Islet of Langerhans (tissue), 1 donor: Measurements from ENCODE around the gene DEPDC5.
A peak's percentile ranks its signal among the peaks of the same experiment; 100 is the strongest.

ENCODE experiments used
- FAIRE-seq: peaks from one replicate; lab custom pipeline; 2011; peaks lifted over from hg19 to GRCh38; lab: Jason Lieb, UNC

Gene DEPDC5

GRCh38 chr22:31926024-31926423 lies 172.2 kb downstream of the DEPDC5 start:
- no peak for FAIRE-seq

DNA sequence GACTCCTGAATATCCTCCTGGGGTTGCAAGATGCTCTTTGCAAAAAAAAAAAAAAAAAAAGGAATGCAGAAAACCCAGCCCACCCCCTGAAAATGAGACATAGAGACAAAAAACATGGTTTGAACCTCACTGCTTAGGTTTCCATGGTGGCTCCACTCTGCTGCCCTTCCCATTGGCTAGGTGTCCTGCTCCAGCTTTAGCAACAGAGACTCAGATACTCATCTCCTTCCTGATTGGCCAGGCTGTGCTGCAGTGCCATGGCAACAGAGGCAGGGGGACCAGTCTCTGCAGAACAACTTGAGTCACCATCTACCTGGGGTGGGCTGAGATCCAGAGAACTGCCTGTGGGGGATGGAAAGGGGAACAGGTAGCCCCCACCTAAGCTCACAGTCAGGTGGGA lies 173.2 kb downstream of the DEPDC5 start:
- FAIRE-seq, result no peak

- FAIRE-seq, result no peak
Observed at GRCh38 chr22:31927562-31927961, 173.7 kb downstream of the DEPDC5 start.

DNA sequence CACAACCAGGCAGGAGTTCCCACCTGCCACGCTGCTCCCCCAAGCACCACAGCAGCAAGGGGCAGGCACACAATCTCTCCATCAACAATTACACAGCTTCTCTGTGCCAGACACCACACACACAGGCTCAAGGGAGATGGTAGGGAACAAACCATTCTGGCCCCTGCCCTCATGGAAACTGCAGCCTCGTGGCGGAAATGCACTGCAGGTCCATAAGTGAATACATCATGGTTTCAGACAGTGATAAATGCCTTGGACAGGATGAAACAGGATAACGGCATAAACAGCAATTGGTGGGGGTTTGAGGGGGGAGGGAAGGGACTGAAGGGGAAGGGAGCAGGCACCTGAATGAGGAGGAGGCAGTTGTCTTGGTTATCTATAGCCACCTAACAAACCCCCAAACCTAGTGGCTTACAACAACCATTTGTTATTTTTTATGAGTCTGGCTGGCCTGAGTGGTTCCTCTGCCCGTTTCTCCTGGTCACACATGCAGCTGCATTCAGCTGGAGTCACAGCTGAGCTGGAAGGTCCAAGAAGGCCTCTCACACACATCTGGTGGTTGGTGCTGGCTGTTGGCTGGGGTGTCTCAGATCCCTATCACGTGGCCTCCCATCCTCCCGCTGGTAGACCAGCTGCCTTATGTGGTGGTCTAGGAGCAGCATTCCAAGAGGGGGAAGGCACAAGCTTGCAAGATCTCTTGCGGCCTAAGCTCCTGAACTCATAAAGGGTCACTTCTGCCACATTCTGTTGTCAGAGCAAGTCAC lies 175.5 kb downstream of the DEPDC5 start:
- FAIRE-seq, result no peak

DNA sequence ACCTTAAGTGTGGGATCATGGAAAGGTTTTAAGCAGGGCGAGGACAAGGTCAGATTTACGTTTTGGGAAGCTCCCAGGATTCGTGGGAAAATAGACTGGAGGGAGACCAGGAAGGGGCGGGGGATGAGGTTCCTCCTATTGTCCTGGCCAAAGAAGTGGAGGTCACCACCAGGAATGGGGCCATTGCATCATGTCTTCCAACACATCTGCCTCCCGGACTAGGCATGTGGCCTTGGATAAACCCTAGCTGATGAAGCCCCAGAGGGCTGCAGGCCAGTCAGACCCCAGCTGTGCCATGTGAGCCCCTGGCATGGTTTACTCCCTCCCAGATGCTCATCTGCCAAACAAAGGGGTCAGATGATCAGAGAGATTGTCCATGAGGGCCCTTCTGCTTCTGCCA lies 179.0 kb downstream of the DEPDC5 start:
- no peak for FAIRE-seq

DNA sequence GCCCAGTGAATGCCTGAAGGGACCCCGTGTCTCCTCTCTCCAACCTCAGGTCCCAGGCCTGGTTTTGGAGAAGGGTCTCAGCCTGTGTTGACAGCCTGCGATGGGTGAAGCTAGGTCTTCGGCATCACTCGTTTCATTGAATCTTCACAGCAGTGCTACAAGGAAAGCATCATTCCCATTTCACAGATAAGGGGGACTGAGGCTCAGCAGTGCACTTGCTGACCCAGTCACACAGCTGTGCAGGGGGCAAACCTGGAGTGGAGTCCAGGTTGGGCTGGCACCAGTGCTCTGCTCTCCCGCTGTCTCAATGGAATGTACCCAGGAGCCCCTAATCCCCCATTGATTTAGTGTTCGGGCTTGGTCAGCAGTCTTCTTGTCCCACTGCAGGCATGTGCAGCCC lies 179.6 kb downstream of the DEPDC5 start:
- FAIRE-seq, result no peak

DNA sequence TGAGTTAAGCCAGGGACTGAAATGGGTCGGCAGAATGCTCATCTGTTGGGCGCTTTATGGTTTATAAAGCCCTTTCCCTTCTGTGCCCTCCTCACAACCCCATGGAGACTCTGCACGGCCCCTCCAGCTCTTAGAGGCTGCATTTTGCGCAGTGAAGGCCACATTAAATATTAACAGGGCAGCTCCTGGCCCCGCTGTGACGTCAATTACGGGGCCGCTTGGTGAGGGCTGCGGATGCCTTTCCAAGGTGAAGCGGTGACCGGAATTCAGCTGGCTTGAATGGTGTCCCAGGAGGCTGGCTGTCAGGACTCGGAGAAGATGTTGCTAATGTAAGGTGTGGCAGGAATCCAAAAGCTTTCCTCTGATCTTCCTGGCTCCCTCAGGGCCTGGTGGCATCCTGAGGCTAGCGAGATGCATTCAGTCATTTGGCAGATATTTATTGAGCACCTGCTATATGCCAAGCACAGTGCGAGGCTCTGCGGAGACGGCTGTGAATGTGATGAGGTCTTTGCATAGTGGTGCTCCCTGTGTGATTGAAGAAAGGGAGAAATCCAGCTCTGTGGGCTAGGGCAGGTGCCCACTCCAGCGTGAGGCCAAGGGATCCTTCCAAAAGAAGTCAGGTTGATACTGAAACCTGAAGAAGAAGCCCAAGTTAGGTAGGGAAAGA lies 180.1 kb downstream of the DEPDC5 start:
- FAIRE-seq, result no peak

GRCh38 chr22:31935961-31936635 lies 182.3 kb downstream of the DEPDC5 start:
- FAIRE-seq, result no peak

GRCh38 chr22:31937341-31937740 lies 183.5 kb downstream of the DEPDC5 start:
- FAIRE-seq, result no peak

GRCh38 chr22:31938296-31938695 lies 184.5 kb downstream of the DEPDC5 start:
- FAIRE-seq, result no peak

GRCh38 chr22:31940506-31940905 lies 186.7 kb downstream of the DEPDC5 start:
- no peak for FAIRE-seq

DNA sequence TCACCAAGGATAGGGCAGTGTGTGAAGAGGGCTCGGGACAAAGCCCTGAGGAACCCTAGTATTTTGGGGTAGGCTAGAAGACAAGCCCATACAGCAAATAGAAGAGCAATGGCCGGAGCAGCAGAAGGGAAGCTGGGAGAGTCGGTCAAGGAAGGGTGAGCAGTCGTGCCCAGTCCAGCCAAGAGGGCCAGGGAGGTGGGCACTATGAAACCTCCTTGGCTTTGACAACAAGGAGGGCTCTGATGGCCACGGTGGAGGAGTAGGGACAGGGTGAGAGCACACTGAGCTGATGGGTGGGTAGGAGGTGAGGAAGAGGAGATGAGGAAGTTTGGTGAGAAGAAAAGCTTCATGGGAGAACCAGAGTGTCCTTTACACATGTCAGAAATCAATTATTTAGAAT lies 188.3 kb downstream of the DEPDC5 start:
- FAIRE-seq, result no peak

DNA sequence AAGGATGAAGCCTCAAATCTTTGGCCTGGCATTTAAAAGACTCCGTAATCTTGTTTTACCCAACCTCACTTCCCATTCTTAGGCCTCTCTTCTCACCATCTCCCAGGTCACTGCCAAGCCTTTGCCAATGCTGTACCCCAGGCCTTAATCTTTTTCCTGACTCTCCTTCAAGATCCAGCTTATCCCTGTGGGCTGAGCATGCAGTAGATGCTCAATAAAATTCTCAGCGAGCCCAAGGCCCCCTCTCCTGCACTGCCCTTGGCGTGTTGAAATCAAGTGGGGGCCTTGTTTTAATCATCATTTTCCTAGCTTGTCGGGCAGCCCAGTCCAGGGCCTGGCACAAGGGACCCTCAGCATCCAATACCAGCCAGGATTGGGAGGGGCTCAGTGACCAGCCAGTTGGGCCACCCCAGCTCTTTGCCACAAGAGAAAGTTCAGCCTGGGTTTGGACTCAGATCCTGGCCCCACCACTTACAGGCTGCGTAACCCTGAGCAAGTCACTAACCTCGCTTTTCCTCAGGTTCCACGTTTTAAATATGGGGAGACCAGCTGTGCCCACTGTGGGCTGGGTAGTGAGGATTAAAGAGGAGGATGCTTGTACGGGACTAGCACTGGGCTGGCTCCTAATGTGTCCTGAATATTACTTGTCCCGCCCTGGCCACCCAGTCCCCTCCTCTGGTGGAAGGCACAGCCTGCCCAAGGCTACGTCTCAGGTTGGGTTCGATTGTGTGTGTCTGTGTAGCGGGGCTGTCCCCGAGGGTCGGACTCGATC lies 189.6 kb downstream of the DEPDC5 start:
- no peak for FAIRE-seq

DNA sequence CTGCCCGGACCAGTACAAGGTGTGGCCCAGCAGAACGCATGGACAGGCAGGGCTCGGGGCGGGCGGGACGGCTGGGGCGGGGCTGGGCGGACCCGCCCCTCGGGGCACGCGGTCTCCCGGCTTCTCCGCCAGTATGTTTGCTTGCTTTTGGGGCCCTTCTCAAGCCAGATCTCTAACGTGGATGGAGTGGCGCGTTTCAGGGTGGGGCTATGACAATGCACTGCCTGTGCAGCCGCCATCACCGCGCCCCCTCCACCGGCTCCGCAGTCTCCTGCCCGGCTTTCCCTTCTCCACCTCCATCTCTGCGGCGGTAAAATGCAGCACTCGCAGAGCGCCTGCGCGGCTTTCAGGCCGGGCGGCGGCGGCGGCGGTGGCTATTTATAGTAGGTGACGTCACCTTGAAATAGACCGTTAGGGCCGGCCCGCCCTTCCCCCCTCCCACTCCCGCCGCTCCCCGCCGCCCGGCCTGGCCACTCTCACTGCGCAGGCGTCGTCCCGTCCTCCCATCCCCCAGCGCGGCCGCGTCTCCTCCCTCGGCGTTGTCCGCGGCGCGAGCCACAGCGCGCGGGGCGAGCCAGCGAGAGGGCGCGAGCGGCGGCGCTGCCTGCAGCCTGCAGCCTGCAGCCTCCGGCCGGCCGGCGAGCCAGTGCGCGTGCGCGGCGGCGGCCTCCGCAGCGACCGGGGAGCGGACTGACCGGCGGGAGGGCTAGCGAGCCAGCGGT lies 190.3 kb downstream of the DEPDC5 start, which contains the start of gene YWHAH:
Gene YWHAH (plus strand): TSS at position 558 of the 722 bp plus-strand sequence. CDS start 199 bp downstream, outside the sequence.
- FAIRE-seq, result no peak

GRCh38 chr22:31944700-31945442 lies 191.1 kb downstream of the DEPDC5 start:
- FAIRE-seq, result no peak

DNA sequence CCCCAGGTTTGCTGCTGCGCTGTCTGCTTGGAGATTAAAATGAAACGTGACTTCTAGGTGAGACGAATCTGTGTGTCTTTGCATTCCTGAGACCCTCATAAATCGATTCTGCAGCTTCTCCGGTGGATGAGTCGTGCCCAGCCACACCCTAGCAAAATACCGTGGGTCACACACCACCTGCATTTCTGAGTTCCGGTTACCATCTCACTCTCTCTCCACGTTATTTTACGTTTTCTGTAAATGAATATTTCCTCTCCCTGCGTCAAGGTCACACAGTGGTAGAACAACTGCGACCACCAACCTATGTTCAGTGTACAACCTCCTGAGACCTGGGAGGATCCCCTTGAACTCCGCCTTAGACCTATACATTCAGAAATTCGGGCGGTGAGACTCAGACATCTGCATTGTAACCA lies 191.6 kb downstream of the DEPDC5 start:
- no peak for FAIRE-seq

DNA sequence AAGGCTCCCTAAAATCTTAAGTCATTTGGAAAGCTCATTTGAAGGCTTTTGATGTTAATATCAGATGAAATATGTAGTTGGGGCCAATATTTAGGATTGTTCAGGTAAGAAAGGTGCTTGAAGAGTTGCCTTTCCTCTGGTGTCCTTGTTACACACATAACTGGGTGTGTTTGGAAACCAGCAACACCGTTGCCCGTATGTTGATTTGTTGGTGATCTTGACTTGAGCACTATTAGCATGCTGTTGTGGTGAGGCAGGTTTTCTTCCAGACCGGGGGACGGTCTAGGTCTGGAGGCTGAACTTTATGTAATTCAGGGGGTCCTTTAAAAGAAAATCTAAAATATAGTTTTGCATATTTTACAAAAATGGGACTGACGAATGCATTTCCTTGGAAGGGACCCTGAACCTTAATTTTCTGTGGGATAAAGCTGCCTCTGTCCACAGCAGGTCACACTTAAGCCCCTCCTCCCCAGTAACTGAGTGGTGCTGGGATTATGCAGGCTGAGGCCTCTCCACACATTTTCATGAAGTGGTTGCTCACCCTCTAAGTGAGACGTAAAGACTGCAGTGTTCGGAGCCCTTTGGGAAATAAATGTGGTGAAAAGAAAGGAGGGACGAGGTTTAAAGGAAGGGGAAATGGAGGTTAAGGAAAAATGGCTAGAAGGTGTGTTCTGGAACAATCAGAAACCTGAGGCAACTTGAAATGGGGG lies 192.3 kb downstream of the DEPDC5 start:
- FAIRE-seq, result no peak

- FAIRE-seq, result peak; percentile 98
Observed at GRCh38 chr22:31947296-31947695, 193.5 kb downstream of the DEPDC5 start.

GRCh38 chr22:31948002-31948401 lies 194.2 kb downstream of the DEPDC5 start:
- no peak for FAIRE-seq

DNA sequence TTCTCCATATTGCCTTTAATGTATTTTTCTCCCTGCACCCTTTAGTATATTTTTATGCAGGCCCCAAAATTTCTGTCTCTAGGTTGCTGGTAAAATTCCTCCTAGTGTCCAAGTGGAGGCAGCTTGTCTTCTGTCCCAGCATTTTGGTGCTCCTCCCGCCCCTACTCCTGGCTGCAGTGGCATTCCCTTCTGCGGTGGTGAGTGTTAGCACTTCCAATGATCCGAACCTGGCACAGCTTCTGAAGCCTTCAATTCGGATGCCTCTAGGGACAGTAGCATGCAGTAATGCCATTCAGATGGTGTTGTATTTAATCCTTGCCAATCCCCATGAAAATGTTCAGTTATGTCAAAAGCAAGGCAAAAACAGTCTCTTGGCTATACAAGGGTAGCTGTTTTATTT lies 196.4 kb downstream of the DEPDC5 start:
- FAIRE-seq, result no peak
